T-helper 9 cell (primary cell): ENCODE measurements around the gene SUN2.

Source experiments
- DNase-seq: peaks from one replicate; pipeline ENCODE4 v3.0.0-alpha.2; 2020

Gene SUN2

GRCh38 chr22:38713921-38714320 is 41.9 kb downstream of the SUN2 start:
- DNase-seq, result no peak

GRCh38 chr22:38712486-38713207 is 43.2 kb downstream of the SUN2 start:
- DNase-seq, result no peak

- DNase-seq, result no peak
Measured at GRCh38 chr22:38710866-38711265, 44.9 kb downstream of the SUN2 start.

DNA sequence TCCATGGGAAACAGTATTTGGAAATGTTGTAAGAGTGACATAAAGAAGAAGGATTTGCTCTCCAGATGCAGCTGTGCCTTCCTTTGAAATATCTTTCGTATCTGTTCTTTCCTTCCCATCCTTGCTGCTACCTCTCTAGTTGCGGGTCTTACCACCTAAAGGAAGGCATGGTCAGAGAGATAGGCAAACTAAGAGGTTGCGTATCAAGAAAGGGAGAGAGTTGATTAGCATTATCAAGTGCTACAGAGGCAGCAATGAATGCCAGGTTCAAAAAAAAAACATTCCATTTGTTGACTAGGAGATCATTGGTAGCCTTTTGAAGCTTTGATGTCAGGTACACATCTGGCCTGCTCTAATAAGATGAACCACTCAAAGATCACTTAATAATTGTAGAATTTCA is 45.4 kb downstream of the SUN2 start:
- no peak for DNase-seq

DNA sequence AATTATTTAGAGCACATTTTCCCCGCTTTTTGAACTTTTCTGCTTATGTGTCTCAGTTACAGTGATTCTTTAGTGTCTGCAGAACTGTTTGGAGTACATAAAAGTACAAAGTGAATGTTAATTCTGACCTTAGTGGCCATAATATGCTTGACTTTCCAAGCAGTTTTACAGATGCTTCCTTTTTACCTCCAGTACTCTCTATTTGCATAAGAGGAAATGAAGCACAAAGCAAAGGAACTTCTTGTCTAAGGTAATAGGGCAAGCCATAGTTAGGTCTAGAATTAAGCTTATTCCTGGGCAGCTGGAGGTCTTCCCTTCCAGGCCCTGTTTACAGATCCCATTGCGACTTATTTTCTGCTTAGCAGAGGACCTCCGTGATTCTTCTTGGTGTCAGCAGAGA is 46.5 kb downstream of the SUN2 start:
- DNase-seq, result no peak

DNA sequence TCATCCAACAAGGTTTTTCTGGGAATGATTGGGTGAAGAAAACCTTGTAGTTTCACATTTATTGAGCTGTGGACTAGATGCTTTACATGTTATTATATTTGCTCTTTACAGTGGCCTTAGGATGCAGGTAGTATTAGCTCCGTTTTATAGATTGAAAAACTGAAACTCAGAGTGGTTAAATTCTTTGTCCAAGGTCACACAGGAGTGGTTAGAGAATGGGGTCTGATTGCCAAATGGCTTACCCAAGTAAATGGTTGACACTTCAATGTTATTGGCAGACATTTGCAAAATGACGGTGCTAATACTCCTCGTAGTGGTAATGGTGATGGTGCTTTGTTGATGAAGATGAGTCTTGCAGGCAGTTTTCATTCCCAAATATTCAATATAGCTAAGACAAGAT is 47.8 kb downstream of the SUN2 start:
- DNase-seq, result no peak

GRCh38 chr22:38707346-38707745 is 48.5 kb downstream of the SUN2 start:
- DNase-seq, result no peak

DNA sequence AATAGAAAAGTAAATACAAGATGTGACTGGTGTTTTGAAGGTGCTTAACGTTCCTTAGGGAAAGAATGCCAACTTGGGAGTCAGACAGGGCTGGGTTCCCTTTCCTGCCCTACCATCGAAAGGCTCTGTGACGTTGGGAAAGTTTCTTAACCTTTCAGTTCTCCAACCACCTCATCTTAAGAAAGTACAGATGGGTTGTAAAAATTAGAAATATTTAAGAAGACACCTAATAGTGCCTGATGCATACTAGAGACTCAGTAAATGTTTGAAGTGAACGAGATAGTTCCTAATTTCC is 49.0 kb downstream of the SUN2 start:
- no peak for DNase-seq

DNA sequence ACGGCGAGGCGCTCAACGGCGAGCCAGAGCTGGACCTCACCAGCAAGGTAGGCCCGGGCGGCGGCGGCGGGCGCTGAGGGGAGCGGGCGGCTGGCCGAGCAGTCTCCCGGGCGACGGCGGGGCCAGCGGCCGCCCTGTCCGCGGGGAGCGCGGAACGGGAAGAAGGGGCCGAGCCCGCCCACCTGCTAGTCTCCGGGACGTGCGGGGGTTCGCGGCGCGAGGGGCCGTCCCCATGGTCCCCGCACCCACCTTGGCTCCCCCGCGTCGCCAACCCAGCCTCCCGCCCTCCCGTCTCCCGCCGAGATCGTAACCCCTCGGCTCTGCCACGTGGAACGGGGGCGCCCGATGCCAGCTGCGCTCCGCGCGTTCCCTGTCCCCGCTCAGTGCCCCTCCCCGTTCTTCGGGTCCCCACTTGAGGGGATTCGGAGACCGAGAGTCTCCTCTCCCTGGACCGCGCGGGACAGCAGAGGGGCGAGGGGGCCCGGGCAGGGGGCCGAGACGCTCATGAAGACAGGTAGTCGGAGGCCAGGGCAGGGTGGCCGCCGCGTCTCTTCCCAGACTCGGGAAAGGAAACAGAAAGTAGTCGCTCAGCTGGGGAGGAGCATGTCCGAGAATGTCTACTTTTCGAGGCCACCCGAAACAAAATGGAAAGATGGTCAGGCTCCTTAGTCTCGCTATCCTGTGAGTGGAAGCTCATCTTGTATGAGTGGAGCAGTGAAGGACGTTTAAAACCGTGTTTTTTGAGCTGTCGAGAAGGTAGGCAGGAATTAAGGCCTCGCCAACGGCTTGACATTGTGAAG is 49.5 kb downstream of the SUN2 start:
- peak; percentile 14 for DNase-seq

- DNase-seq, result peak; percentile 91
Measured at GRCh38 chr22:38705235-38706100, 50.3 kb downstream of the SUN2 start, which contains the start of gene GTPBP1. Gene GTPBP1, plus strand, starts transcription at chr22:38705944. Its CDS starts 12 bp downstream, at chr22:38705956.

GRCh38 chr22:38704654-38705234 is 51.1 kb downstream of the SUN2 start:
- DNase-seq, result no peak

DNA sequence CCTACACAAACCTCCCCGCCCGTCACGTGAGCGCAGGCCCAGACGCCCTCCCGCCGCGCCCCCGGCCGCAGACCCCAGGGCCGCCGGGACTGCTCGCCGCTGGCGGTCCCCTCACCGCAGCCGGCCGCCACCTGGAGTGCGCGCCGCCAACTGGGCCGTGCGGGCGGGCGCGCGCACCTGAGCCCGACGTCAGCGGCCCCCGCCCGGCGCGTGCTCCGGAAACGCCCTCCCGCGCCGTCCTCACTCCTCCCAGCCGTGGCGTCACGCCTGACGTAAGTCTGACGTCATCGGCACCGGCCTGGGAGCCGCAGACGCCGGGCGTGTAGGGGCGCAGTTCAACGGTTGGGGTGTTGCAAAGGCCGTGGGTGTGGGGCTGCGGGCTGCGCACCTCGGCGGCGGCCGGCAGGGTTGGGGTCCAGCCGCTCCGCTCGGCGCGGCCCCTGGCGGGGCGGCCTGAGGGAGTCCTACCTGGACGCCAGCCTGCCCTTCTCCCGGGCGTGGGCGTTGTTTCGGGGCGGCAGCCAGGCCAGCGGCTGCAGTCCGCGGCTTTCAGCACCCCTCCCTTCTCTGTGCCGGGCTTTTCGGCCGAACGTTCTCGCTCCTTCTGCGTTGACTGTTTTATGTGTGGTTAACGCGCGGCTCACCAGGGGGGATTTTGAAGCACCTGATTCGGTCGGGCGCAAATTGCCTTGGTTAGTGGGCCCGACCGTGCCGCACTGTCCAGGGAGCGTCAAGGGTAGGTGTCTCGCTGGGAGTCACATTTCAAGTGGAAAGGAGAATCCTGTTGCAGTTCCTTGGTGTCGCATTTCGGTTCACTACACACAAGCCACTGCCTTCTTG is 54.8 kb downstream of the SUN2 start, which contains the start of gene JOSD1:
Gene JOSD1 (minus strand): TSS at position 155 of the 840 bp plus-strand sequence. CDS start 956 bp downstream, outside the sequence.
- DNase-seq, result peak; percentile 100

DNA sequence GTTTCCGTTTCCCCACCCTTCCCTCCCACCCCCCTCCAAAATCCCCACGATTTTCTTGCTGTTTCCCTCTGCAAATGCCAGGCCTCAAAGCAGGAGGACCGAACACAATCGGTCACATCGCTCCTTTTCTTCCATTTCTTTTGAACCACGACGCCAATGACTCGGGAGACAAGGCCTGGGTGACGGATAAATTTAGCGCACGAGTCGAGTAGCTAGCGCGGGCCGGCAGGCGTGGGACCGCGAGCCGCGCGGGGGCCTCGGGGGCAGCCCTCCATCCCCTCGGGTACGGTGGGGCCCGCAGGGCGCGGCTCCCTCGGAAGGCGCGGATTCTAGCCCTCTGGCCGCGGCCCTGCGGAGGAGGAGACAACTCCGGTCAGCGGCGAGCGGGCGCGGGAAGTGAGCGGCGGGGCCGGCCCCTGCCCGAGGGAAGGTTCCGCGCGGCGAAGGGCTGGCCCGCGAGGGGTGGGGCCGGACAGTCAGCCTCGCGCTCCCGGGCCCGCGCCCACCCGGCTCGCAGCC is 55.5 kb downstream of the SUN2 start:
- DNase-seq, result no peak

DNA sequence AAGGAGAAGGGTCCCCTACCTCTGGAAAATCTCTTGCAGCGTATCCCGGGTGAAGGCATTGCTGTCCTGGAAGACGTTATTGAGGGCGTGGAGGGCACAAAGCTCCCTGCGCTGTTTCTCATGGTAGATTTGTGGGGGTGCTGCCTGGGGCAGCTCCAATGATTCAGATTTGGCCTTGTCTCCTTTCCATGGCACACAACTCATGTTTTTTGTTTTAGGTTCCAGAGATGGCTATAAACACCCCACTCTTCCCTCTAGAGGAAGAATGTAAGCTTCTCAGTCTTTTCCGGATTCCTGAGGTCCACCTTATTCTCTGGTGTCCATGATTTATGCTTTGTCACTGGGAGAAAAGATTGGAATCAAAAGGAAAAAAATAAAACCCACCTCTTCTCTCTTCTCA is 56.0 kb downstream of the SUN2 start:
- no peak for DNase-seq

DNA sequence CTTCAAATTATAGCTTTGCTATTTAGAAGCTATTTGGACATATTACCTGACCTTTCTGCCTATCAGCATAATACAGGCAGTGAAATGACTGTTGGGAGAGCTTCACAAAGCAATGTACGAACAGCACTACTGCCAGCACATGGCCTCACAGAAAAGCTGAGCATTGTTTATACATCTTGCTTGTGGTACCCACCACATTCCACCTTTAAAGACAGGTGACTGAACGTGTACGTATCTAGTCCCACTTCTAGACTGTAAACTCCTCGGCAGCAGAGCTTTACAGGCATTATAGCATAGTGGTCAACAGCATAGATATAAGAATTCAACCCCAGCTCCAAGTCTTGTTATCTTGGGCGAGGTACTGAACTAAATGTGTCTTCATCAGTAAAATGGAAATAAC is 56.7 kb downstream of the SUN2 start:
- no peak for DNase-seq

DNA sequence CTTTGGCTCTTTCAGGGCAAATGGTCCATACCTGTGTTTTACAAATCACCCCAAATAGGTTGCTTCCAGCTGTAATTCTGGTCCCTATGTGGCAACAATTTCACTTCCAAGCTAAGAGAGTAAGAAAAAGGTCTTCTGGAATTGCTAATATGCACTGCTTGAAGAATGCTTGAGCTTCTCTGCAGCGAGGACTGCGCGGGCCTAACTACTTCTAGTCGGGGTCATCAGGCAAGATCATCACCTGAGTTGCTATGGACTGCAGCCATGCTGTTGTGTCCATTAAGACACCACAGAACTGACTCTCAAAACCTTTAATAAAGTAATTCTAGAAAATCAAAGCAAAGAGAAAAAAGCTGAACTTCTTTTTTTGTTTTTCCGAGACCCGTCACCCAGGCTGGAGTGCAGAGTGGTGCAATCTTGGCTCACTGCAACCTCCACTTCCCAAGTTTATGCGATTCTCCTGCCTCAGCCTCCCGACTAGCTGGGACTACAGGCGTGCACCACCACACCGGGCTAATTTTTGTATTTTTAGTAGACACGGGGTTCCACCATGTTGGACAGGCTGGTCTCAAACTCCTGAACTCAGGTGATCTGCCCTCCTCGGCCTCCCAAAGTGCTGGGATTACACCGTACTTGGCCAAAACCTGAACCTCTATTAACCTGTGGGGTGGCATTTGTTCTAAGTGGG is 57.2 kb downstream of the SUN2 start:
- no peak for DNase-seq

DNA sequence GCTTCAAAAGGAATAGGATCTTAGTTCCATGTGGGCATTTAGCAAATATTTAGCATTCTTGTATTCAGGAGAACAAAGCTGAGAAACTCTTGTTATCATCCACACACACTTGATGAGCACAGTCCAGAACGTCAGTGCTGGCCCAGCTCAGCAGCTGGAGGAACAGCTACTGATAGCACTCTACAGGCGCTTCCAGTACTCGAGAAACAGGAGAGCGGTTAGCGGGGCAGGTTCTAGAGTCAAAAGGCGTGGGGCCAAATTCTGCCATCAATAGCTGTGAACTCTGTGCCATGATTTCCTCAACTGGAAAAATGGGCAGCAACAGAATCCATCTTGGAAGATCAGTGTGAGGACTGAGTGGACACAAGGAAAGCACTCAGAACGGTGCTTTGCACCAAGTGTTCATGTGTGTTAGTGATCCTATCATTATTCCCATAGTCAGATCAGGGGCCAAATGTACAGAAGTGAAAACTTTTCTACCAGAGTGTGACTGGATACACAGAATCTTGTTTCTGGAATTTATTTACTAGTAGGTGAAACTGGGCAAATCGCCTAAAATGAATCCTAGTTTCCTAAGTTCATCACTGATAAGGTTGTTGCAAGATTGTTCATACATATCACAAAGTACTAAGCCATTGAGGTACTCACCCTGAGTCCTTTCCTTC is 58.2 kb downstream of the SUN2 start:
- DNase-seq, result no peak

DNA sequence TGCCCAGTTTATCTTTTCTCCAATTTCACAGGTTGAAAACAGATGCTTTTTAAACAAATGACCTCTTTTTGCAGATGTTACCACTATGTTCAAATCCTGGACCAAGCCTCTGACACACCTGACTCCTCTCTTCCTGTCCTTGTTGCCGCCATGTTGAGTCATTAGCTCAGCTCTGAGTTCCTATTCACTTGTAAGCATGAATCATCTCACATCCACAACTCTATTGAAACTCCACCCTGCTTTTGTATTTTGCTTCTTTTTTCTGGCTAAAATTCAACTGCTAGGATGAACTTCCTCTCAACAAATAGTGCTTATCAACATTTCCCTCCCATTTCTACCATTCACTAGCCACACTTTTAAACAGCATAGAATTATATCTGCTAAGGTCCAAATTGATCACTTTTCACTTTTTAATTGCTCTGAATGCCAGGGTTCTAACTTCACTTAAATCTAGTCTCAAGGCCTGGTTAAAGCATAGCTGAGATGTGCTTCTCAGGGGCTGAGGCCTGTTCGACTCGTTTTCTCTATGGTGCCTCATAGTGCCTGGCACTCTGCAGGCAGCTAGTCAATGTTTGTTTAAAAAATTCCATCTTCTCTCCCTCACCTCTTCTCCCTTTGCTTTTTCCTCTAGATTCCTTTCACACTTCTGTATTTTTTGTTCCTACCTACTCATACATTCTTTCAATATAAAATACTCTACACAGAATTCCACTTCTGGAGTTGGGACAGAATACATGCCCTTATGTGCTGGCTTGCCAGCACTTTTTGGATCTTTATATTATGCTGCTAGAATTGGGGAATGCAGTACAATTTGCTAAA is 59.0 kb downstream of the SUN2 start:
- DNase-seq, result no peak

- no peak for DNase-seq
Measured at GRCh38 chr22:38694940-38695339, 60.9 kb downstream of the SUN2 start.

DNA sequence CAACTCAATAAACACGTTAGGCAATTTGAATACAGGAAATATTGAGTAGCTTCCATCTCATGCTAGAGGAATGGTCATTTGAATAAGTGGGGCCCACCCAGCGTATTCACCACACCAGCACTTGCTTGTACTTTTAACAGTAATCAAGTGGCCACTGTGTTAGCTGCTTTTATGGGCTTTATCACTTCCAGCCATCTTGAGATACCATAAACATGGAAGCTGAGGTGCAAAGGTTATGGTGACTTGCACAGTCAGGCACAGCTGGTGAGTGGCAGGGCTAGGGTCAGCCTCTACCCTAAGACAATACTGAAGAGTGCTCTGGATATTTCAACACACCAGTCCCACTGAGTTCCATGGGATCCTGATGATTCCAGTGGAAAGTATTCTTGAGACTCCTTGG is 61.7 kb downstream of the SUN2 start:
- no peak for DNase-seq
